Heart left ventricle (tissue), 16 donors: ENCODE data around the gene XG. TPM values are rescaled to one million over a fixed set of nuclear protein-coding genes. Genes with fewer than 3 reads are reported as not detected.
A peak's percentile ranks its signal among the peaks of the same experiment; 100 is the strongest.
"Not testable (repeated sequence)": the region's sequence is repeated elsewhere in the genome, so short reads cannot be mapped to it uniquely, and the experiment has no call there.

Source experiments
- ATAC-seq, 4 donors: fragments of 200-7000 bp; cut with Tn5 transposase; one replicate each; pipeline ENCODE4 v1.9.1; 2020 to 2022; ENCODE audit warnings: moderate library complexity in 4 of 4, mild to moderate bottlenecking in 3 of 4, moderate number of reproducible peaks in 1 of 4
- DNase-seq, 5 donors: peaks; one replicate each; pipeline ENCODE4 v3.0.0-alpha.2; 2020
- H3K27ac ChIP-seq, 12 donors: fragments of 200-600 bp; sonication (generic) in 4 of 12; one replicate each; pipeline versions ENCODE4 v1.5.0 to v1.8.0; 2016 to 2022; ENCODE audit warnings: mild to moderate bottlenecking in 2 of 12
- H3K27me3 ChIP-seq, 9 donors: fragments of 200-600 bp; sonication (generic) in 2 of 9; one replicate each; pipeline versions ENCODE4 v1.5.1 to v1.8.0; 2016 to 2022; ENCODE audit warnings: mild to moderate bottlenecking in 3 of 9
- H3K36me3 ChIP-seq, 9 donors: fragments of 200-600 bp; sonication (generic) in 2 of 9; one replicate each; pipeline versions ENCODE4 v1.5.0 to v1.8.0; 2018 to 2022; ENCODE audit warnings: mild to moderate bottlenecking in 2 of 9
- H3K4me1 ChIP-seq, 12 donors: fragments of 200-600 bp; sonication (generic) in 4 of 12; one replicate each; pipeline versions ENCODE4 v1.5.0 to v1.8.0; 2016 to 2022; ENCODE audit warnings: mild to moderate bottlenecking in 3 of 12
- H3K4me3 ChIP-seq, 12 donors: fragments of 200-600 bp; sonication (generic) in 4 of 12; one replicate each; pipeline versions ENCODE4 v1.5.0 to v1.8.0; 2017 to 2022; ENCODE audit warnings: mild to moderate bottlenecking in 9 of 12, moderate library complexity in 4 of 12
- H3K9me3 ChIP-seq, 12 donors: fragments of 200-600 bp; sonication (generic) in 4 of 12; one replicate each; pipeline versions ENCODE4 v1.5.0 to v1.8.0; 2016 to 2022; ENCODE audit warnings: mild to moderate bottlenecking in 1 of 12
- CTCF ChIP-seq, 12 donors: fragments of 200-600 bp; sonication (generic) in 4 of 12; IDR thresholded peaks; one replicate each; pipeline versions ENCODE4 v1.5.0 to v1.8.0; 2018 to 2022; ENCODE audit warnings: antibody characterized with exemption in 12 of 12, mild to moderate bottlenecking in 5 of 12
- POLR2A ChIP-seq, 2 donors: fragments of 450-650 bp; IDR thresholded peaks; one replicate each; pipeline ENCODE4 v1.6.1; 2017; ENCODE audit warnings: antibody characterized with exemption in 2 of 2, mild to moderate bottlenecking in 2 of 2, moderate library complexity in 2 of 2
- WGBS, 4 donors: extraction: QIAGEN DNeasy Blood & Tissue Kit in 2 of 4; methylation state at CpG; one replicate each; pipeline versions ENCODE4 v1.1.5 to v1.1.7; 2013 to 2018; 5-methylcytosine and 5-hydroxymethylcytosine counted together
- intact Hi-C, 10 donors: fragments of 100-400 bp; cut with DNase I; formaldehyde crosslinking; loops; one replicate each; pipeline versions ENCODE4 v1.11.1 to v1.14.2; 2022
- polyA plus RNA-seq, 2 donors: library from polyadenylated mRNA; stranded (reverse); fragments of 200-250 nt; gene quantifications; one replicate each; pipeline ENCODE4 v1.2.3, GENCODE V29; 2013
- total RNA-seq, 9 donors: library from RNA; depleted of rRNA in 2 of 9; stranded (reverse); fragments of >200 nt in 2 of 9; fragmentation: NEBNext Ultra II Directional in 3 of 9; extraction: Animal tissue kit (Norgen Biotek cat#: 25700) in 3 of 9; gene quantifications; one replicate each; pipeline versions ENCODE4 v1.1.0 to v1.2.4, GENCODE V29; 2016 to 2023
- donor health status: ischemic (EF 13 %, LVEDD 7.1; RV severe dilation, severe dysfunction).
- donor health status: healthy with polysubstance abuse.
- donor health status: DM: no; HTN: yes; CAD: no.
- donor health status: DM: no; HTN: no; CAD: no.
- donor health status: ischemic (EF 25% LVEDD 6.9; RV normal size, moderate dysfunction).
- donor health status: ischemic (EF 25% LVEDD 5.7; RV mildly dilated, moderate dysfunction).
- donor health status: healthy.
- donor health status: DM: yes; HTN: yes; CAD: no.
- donor health status: ischemic (EF 35%, LVEDD 5.7; RV mildly dilated, moderate dysfunction).
- donor health status: nonischemic (EF 11% LVEDD 7.7; RV severe dilation, severe dysfunction).
- donor health status: DM: yes; HTN: yes; CAD: no.
- donor health status: PGD.
- donor health status: ischemic (EF 29% LVEDD 5.4; RV normal size, mild dysfunction).
- donor health status: nonischemic (EF 23%, LVEDD 6.1; RV moderate dilation, normal function).

XG gene
- total and polyA plus RNA-seq, 11 donors: 0.06 to 0.85 (median 0.54) TPM; not detected in 3

GRCh38 chrX:2718821-2719220 lies 33.0 kb upstream of the XG start:
- H3K27me3 ChIP-seq: no peaks in the 10 kb centered on the region
- no peak for TF ChIP-seq POLR2A (IDR thresholded peaks at IDR 0.05)
- H3K27ac ChIP-seq: no peak overlapping the region
- H3K36me3 ChIP-seq: peaks cover 0 to 99% (median 94%) of the 10 kb centered on the region in 9 donors
- 91 to 100% (median 96%) methylated on average over 2 of the region's 2 CpGs for WGBS, 4 donors
- no peaks in the 10 kb centered on the region for H3K9me3 ChIP-seq
- intact Hi-C loops: loop anchor here in 1 of 10 donors (10.0 kb wide), 1 partner anchor 104 kb away; no protein-coding TSS in a partner anchor
- no peak for ATAC-seq
- H3K4me3 ChIP-seq: no peak overlapping the region
- H3K4me1 ChIP-seq: peaks cover 0 to 12% (median 2%) of the 10 kb centered on the region in 12 donors
- no peak for DNase-seq

DNA sequence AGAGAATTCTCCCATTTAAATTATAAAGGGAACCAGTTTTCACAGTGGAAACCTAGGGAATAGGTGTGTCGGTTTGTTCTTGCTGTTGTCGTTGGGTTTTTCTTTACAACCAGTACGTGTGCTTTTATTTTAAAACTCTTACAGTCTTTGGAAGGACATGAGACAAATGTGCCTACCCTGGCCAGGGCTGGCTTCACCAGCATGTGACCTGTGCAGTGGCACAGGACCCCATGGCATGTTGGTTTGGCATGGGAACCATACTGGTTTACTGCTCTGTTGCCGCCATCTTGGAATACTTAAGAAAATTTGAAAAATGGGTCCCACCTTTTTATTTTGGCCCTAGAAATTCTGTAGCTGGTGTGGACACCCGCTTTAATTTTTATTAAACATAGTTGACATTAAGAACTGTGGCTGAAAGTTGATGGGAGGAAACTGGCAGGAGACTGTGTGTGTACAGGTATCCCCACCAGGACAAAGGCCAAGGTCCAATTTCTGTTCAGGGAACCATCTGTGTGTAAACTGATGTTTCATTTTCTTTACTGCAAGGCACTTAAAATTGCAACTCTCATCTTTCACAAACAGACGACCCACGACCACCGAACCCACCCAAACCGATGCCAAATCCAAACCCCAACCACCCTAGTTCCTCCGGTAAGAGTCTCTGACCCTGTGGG lies 31.9 kb upstream of the XG start:
- no peaks in the 10 kb centered on the region for H3K27me3 ChIP-seq
- ATAC-seq (no peak), DNase-seq (no peak)
- no peaks in the 10 kb centered on the region for H3K9me3 ChIP-seq
- intact Hi-C loops: loop anchor here in 1 of 10 donors (10.0 kb wide), 1 partner anchor 105 kb away; no protein-coding TSS in a partner anchor
- H3K4me1 ChIP-seq: peaks cover 0 to 6% (median 0%) of the 10 kb centered on the region in 12 donors
- peaks cover 0 to 100% (median 95%) of the 10 kb centered on the region in 9 donors for H3K36me3 ChIP-seq
- TF ChIP-seq CTCF (IDR thresholded peaks at IDR 0.05) (no peak), POLR2A (IDR thresholded peaks at IDR 0.05) (no peak)
- WGBS, 4 donors: 96 to 98% (median 97%) methylated on average over 10 of the region's 10 CpGs
- no peak overlapping the region for H3K4me3 ChIP-seq
- no peak overlapping the region for H3K27ac ChIP-seq

DNA sequence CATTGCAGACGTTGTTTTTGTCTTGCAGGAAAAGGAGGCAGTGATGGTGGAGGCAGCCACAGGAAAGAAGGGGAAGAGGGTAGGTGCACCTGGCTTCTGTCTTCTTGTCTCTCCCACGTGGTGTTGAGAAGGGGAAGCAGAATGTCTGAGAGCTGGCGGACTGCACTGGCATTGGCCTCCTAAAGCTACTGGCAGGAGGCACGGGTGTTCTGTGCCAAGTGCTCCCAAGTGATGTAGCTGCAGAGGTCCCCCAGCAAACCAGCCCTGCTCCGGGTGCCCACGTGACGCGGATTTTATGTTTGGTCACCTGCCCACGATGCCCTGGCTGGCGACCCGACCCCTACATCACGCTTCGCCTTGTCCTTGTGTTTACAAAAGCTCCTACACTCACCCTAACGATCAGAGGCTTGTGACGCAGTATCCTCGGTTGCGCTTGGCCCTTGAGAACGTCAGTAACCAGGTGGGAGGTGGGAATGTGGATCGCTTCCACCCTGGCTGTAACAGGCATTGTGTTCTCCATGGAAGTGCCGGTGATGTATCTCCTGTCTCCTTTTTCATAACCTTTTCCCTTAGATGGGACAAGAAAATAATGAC lies 28.5 kb upstream of the XG start:
- H3K4me3 ChIP-seq: no peak overlapping the region
- H3K36me3 ChIP-seq: peaks cover 0 to 100% (median 99%) of the 10 kb centered on the region in 9 donors
- 72 to 81% (median 78%) methylated on average over 20 of the region's 20 CpGs for WGBS, 4 donors
- no peaks in the 10 kb centered on the region for H3K9me3 ChIP-seq
- ATAC-seq (peak; percentile 79 to 90 (median 87)), DNase-seq (peak in 3 of 5 donors; percentile 41 to 55 (median 53))
- no peaks in the 10 kb centered on the region for H3K4me1 ChIP-seq
- no peaks in the 10 kb centered on the region for H3K27me3 ChIP-seq
- TF ChIP-seq CTCF (IDR thresholded peaks at IDR 0.05) (no peak), POLR2A (IDR thresholded peaks at IDR 0.05) (no peak)
- intact Hi-C loops: no loop called here
- peak overlapping the region in 1 of 12 donors; percentile 43 for H3K27ac ChIP-seq

DNA sequence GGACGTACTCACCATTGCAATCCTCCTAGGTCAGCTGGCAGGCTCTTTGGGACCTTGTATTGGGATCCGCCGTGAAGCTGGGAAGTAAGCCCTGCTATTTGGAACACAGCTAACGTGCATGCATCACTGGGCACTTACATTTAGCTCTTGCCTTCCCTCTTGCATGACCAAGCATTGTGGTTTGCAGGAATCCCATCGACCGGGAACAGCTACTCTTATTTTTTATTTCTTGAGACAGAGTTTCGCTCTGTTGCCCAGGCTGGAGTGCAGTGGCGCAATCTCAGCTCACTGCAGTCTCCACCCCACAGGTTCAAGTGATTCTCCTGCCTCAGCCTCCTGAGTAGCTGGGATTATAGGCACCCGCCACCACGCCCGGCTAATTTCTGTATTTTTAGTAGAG lies 24.6 kb upstream of the XG start:
- H3K27me3 ChIP-seq, H3K4me3 ChIP-seq, H3K9me3 ChIP-seq, H3K4me1 ChIP-seq, H3K27ac ChIP-seq, DNase-seq, ATAC-seq, intact Hi-C loops: not testable (repeated sequence)
- WGBS, 4 donors: 94 to 97% (median 96%) methylated on average over 11 of the region's 11 CpGs
- peaks cover 0 to 100% (median 94%) of the 10 kb centered on the region in 9 donors for H3K36me3 ChIP-seq

DNA sequence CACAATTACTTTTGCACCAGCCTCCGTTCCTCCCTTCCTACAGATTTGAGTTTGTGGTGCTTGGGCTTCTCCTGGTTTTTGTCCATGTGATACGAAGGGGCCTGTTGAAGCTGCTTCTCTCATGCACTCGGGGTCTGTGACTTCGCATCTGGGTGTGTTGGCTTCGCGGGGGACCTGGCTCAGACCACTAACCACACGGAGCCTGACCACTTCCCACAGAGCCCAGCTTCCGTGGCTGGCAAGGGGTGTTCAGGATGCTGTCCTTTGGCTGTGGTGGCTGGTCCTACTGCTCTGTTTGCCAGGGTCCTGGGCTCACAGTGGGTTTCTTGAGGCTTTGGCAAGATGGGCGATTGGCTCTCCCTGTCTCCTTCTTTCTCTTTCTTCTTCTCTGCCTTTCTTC lies 19.8 kb upstream of the XG start:
- intact Hi-C loops: no loop called here
- Histone ChIP-seq H3K4me1 (no peaks in the 10 kb centered on the region), H3K27ac (no peak overlapping the region), H3K36me3 (peaks cover 0 to 100% (median 79%) of the 10 kb centered on the region in 9 donors), H3K4me3 (no peak overlapping the region), H3K9me3 (no peaks in the 10 kb centered on the region), H3K27me3 (no peaks in the 10 kb centered on the region)
- WGBS, 4 donors: 78 to 93% (median 86%) methylated on average over 9 of the region's 9 CpGs
- TF ChIP-seq POLR2A (IDR thresholded peaks at IDR 0.05): no peak
- no peak for TF ChIP-seq CTCF (IDR thresholded peaks at IDR 0.05)
- ATAC-seq (no peak), DNase-seq (no peak)
